Parathyroid adenoma (tissue), 2 donors: ENCODE measurements around the gene STIL.

ENCODE experiments used
- H2AFZ ChIP-seq: fragments of 300-600 bp; sonication (generic); one replicate; pipeline ENCODE4 v1.7.0; 2017; ENCODE audit warnings: antibody characterized with exemption, mild to moderate bottlenecking
- H3K27ac ChIP-seq: fragments of 300-600 bp; sonication (generic); one replicate; pipeline ENCODE4 v1.7.0; 2017
- H3K27me3 ChIP-seq: fragments of 300-600 bp; sonication (generic); one replicate; pipeline ENCODE4 v1.7.0; 2017; ENCODE audit warnings: low read length; ENCODE audit not compliant: control insufficient read depth, insufficient read depth
- H3K36me3 ChIP-seq: fragments of 300-600 bp; sonication (generic); one replicate; pipeline ENCODE4 v1.7.0; 2017; ENCODE audit warnings: low read length; ENCODE audit not compliant: control insufficient read depth, insufficient read depth
- H3K4me1 ChIP-seq: fragments of 300-600 bp; sonication (generic); one replicate; pipeline ENCODE4 v1.7.0; 2017; ENCODE audit warnings: control low read depth
- H3K4me2 ChIP-seq: fragments of 300-600 bp; sonication (generic); one replicate; pipeline ENCODE4 v1.7.0; 2017; ENCODE audit warnings: low read length
- H3K4me3 ChIP-seq: fragments of 300-600 bp; sonication (generic); one replicate; pipeline ENCODE4 v1.7.0; 2017; ENCODE audit warnings: low read depth, low read length
- H3K79me2 ChIP-seq: fragments of 300-600 bp; sonication (generic); one replicate; pipeline ENCODE4 v1.7.0; 2017; ENCODE audit warnings: control low read depth
- H3K9ac ChIP-seq: fragments of 300-600 bp; sonication (generic); one replicate; pipeline ENCODE4 v1.7.0; 2017; ENCODE audit warnings: mild to moderate bottlenecking
- H3K9me3 ChIP-seq: fragments of 300-600 bp; sonication (generic); one replicate; pipeline ENCODE4 v1.7.0; 2017; ENCODE audit warnings: low read length; ENCODE audit not compliant: control insufficient read depth
- TF ChIP-seq, protein P1 (sequence below): fragments of 300-600 bp; sonication (generic); IDR thresholded peaks from one replicate; pipeline ENCODE4 v1.7.0; 2017; ENCODE audit warnings: antibody characterized with exemption, mild to moderate bottlenecking
- donor health status: primary hyperparathyroidism.

The STIL gene

GRCh38 chr1:47213230-47213963, 100.5 kb downstream of the STIL start:
- H3K4me2 ChIP-seq: no peak overlapping the region
- H3K9ac ChIP-seq: no peak overlapping the region
- H3K36me3 ChIP-seq: no peaks in the 10 kb centered on the region
- TF ChIP-seq, protein P1, sequence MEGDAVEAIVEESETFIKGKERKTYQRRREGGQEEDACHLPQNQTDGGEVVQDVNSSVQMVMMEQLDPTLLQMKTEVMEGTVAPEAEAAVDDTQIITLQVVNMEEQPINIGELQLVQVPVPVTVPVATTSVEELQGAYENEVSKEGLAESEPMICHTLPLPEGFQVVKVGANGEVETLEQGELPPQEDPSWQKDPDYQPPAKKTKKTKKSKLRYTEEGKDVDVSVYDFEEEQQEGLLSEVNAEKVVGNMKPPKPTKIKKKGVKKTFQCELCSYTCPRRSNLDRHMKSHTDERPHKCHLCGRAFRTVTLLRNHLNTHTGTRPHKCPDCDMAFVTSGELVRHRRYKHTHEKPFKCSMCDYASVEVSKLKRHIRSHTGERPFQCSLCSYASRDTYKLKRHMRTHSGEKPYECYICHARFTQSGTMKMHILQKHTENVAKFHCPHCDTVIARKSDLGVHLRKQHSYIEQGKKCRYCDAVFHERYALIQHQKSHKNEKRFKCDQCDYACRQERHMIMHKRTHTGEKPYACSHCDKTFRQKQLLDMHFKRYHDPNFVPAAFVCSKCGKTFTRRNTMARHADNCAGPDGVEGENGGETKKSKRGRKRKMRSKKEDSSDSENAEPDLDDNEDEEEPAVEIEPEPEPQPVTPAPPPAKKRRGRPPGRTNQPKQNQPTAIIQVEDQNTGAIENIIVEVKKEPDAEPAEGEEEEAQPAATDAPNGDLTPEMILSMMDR: no peak
- H2AFZ ChIP-seq: no peak overlapping the region
- H3K4me3 ChIP-seq: no peak overlapping the region
- H3K79me2 ChIP-seq: no peaks in the 10 kb centered on the region
- no peaks in the 10 kb centered on the region for H3K4me1 ChIP-seq
- H3K9me3 ChIP-seq: no peaks in the 10 kb centered on the region
- H3K27ac ChIP-seq: no peak overlapping the region
- H3K27me3 ChIP-seq: no peaks in the 10 kb centered on the region

- no peaks in the 10 kb centered on the region for H3K27me3 ChIP-seq
- no peaks in the 10 kb centered on the region for H3K4me1 ChIP-seq
- H3K27ac ChIP-seq: no peak overlapping the region
- no peaks in the 10 kb centered on the region for H3K36me3 ChIP-seq
- H2AFZ ChIP-seq: no peak overlapping the region
- no peak overlapping the region for H3K9ac ChIP-seq
- no peaks in the 10 kb centered on the region for H3K9me3 ChIP-seq
- no peak overlapping the region for H3K4me3 ChIP-seq
- TF ChIP-seq, protein P1: no peak
- no peaks in the 10 kb centered on the region for H3K79me2 ChIP-seq
- H3K4me2 ChIP-seq: no peak overlapping the region
These were observed 101.2 kb downstream of the STIL start for GRCh38 chr1:47212636-47213229.

GRCh38 chr1:47211796-47212269, 102.1 kb downstream of the STIL start:
- TF ChIP-seq, protein P1: no peak
- Histone ChIP-seq H3K79me2 (no peaks in the 10 kb centered on the region), H2AFZ (no peak overlapping the region), H3K9ac (no peak overlapping the region), H3K4me3 (no peak overlapping the region), H3K4me2 (no peak overlapping the region), H3K4me1 (no peaks in the 10 kb centered on the region), H3K36me3 (no peaks in the 10 kb centered on the region), H3K27ac (peak overlapping the region; percentile 42), H3K27me3 (no peaks in the 10 kb centered on the region), H3K9me3 (no peaks in the 10 kb centered on the region)

DNA sequence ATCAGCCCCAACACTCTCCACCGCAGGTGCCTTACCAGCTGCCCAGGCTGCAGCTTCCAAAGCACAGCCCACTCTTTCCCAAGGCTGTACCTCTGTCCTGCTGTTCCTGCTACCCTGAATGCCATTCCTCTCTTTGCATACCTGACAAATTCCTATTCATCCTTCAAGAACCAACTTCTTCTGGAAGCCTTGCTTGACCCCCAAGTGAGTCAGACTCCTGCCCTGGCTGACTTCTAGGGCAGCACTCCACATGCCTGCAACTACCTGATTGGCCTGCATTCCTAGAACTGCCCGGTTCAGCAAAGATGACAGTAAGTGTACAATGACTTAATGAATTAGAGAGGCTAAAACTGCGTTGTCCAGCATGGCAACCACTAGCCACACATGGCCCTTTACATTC, 103.3 kb downstream of the STIL start:
- TF ChIP-seq, protein P1: no peak
- H3K4me3 ChIP-seq: no peak overlapping the region
- no peaks in the 10 kb centered on the region for H3K4me1 ChIP-seq
- H3K4me2 ChIP-seq: no peak overlapping the region
- no peak overlapping the region for H2AFZ ChIP-seq
- H3K36me3 ChIP-seq: no peaks in the 10 kb centered on the region
- H3K27ac ChIP-seq: no peak overlapping the region
- no peak overlapping the region for H3K9ac ChIP-seq
- no peaks in the 10 kb centered on the region for H3K79me2 ChIP-seq
- no peaks in the 10 kb centered on the region for H3K27me3 ChIP-seq
- H3K9me3 ChIP-seq: no peaks in the 10 kb centered on the region
